Left lung (tissue), 10 donors: ENCODE data around the gene SLC47A2. TPM values are rescaled to one million over a fixed set of nuclear protein-coding genes. Genes with fewer than 3 reads are reported as not detected.

Experiments
- ATAC-seq: fragments of 200-7000 bp; cut with Tn5 transposase; one replicate; pipeline ENCODE4 v1.9.1; 2020; ENCODE audit warnings: moderate library complexity
- DNase-seq, 4 donors: peaks; one replicate each; pipeline ENCODE4 v3.0.0-alpha.2; 2013 to 2020
- H3K27ac ChIP-seq, 2 donors: fragments of 200-600 bp; sonication (generic) in 1 of 2; one replicate each; pipeline versions ENCODE4 v1.5.0 to v1.8.0; 2020 to 2021
- H3K27me3 ChIP-seq, 2 donors: fragments of 200-600 bp; sonication (generic) in 1 of 2; one replicate each; pipeline versions ENCODE4 v1.5.0 to v1.8.0; 2020 to 2021
- H3K36me3 ChIP-seq, 2 donors: fragments of 200-600 bp; sonication (generic) in 1 of 2; one replicate each; pipeline versions ENCODE4 v1.5.0 to v1.8.0; 2020 to 2021
- H3K4me1 ChIP-seq, 2 donors: fragments of 200-600 bp; one replicate each; pipeline ENCODE4 v1.8.0; 2021
- H3K4me3 ChIP-seq, 2 donors: fragments of 200-600 bp; sonication (generic) in 1 of 2; one replicate each; pipeline versions ENCODE4 v1.5.0 to v1.8.0; 2020 to 2021; ENCODE audit warnings: mild to moderate bottlenecking in 1 of 2
- H3K9me3 ChIP-seq, 2 donors: fragments of 200-600 bp; sonication (generic) in 1 of 2; one replicate each; pipeline versions ENCODE4 v1.5.0 to v1.8.0; 2020 to 2021
- intact Hi-C, 2 donors: fragments of 100-400 bp; cut with DNase I; formaldehyde crosslinking; loops; one replicate each; pipeline versions ENCODE4 v1.11.2 to v1.14.2; 2022
- polyA plus RNA-seq, 6 donors: library from polyadenylated mRNA; unstranded; fragments of 120-200 nt; gene quantifications; one replicate each; pipeline ENCODE4 v1.2.1, GENCODE V29; 2013; ENCODE audit not compliant: insufficient read length in 6 of 6
- total RNA-seq, 2 donors: library from RNA; stranded (reverse); fragmentation: NEBNext Ultra II Directional; extraction: Animal tissue kit (Norgen Biotek cat#: 25700); gene quantifications; one replicate each; pipeline ENCODE4 v1.2.1, GENCODE V29; 2021
- TF ChIP-seq, protein P1 (sequence below), 2 donors: fragments of 200-600 bp; sonication (generic) in 1 of 2; IDR thresholded peaks; one replicate each; pipeline versions ENCODE4 v1.5.0 to v1.8.0; 2021; ENCODE audit warnings: antibody characterized with exemption in 2 of 2
- donor health status: DM: no; HTN: yes; CAD: no.
- donor health status: DM: no; HTN: no; CAD: no.

The SLC47A2 gene
- total and polyA plus RNA-seq, 8 donors, result 0.20 to 0.60 (median 0.41) TPM; not detected in 2

DNA sequence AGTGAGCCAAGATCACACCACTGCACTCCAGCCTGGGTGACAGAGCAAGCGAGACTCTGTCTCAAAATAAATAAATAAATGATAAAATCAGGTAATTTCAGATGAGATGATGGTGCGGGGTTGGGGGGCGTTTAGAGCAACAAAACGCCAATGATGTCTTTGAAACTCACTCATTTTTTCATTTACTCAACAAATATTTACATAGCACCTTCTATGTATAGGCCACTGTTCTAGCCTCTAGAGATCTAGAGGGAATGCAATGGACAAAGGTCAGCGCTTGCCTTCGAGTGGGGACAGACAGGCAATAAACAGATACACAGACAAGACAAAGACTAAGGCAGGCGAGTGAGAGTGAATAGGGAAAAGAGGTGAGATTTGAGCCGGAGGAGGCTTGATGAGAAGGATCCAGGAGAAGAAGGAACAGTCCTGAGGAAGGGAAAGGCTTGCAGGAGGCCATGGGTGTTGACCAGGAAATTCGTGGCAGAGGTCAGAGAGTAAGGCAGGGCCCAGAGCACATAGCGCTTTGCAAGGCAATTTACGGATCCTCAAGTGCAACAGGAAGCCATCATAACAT is 17.7 kb upstream of the SLC47A2 start:
- peaks cover 0 to 10% of the 10 kb centered on the region in 2 donors for H3K4me1 ChIP-seq
- DNase-seq (no peak), ATAC-seq (no peak)
- H3K27ac ChIP-seq, result no peak overlapping the region
- no peaks in the 10 kb centered on the region for H3K9me3 ChIP-seq
- no peak overlapping the region for H3K4me3 ChIP-seq
- H3K27me3 ChIP-seq, result no peaks in the 10 kb centered on the region
- no peaks in the 10 kb centered on the region for H3K36me3 ChIP-seq
- TF ChIP-seq, protein P1, sequence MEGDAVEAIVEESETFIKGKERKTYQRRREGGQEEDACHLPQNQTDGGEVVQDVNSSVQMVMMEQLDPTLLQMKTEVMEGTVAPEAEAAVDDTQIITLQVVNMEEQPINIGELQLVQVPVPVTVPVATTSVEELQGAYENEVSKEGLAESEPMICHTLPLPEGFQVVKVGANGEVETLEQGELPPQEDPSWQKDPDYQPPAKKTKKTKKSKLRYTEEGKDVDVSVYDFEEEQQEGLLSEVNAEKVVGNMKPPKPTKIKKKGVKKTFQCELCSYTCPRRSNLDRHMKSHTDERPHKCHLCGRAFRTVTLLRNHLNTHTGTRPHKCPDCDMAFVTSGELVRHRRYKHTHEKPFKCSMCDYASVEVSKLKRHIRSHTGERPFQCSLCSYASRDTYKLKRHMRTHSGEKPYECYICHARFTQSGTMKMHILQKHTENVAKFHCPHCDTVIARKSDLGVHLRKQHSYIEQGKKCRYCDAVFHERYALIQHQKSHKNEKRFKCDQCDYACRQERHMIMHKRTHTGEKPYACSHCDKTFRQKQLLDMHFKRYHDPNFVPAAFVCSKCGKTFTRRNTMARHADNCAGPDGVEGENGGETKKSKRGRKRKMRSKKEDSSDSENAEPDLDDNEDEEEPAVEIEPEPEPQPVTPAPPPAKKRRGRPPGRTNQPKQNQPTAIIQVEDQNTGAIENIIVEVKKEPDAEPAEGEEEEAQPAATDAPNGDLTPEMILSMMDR (IDR thresholded peaks at IDR 0.05), result no peak
- intact Hi-C loops, result no loop called here

DNA sequence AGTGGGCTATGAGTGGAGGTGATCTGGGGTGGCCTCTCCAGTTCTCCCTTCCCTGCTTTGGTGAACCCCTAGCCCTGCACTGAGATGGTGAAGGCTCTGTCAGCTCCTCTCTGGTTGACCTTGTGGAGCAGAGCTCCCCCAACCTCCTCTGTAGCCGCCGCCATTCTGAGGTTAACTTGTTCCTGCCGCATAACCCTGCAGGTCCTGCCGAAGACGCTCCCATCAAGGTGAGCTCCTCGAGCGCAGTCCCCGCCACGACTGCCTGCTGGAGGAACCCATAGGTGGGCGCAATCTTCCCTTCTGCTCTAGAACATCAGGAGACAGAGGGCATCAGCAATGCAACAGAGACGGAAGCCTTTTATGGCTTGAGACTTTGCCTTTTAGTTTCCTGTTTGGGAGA is 15.2 kb upstream of the SLC47A2 start:
- ATAC-seq, result no peak
- Histone ChIP-seq H3K36me3 (no peaks in the 10 kb centered on the region), H3K27me3 (no peaks in the 10 kb centered on the region), H3K4me1 (peaks cover 12 to 30% of the 10 kb centered on the region in 2 donors), H3K4me3 (no peak overlapping the region), H3K9me3 (no peaks in the 10 kb centered on the region), H3K27ac (no peak overlapping the region)
- DNase-seq, result peak in 1 of 4 donors; percentile 78
- intact Hi-C loops, result no loop called here
- TF ChIP-seq, protein P1 (IDR thresholded peaks at IDR 0.05), result no peak

DNA sequence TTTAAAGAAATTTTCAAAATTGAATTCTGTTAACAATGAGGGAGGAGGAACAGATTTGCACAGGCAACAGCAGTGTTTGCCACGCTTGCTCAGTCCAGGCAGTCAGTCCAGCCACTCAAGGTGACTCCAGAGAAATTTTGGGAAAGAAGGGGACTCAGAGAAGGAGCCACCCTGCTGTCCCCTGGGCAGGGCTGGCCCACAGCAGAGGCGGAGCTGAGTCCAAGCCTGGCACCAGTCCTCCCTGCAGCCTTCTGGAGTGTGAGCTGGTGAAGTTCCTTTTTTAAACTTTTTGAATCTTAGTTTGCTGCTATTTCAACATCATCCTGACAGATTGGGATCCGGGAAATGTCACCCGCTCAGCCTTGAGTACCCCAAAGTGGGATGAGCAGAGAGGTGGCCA is 14.5 kb upstream of the SLC47A2 start:
- TF ChIP-seq, protein P1 (IDR thresholded peaks at IDR 0.05), result no peak
- DNase-seq (peak in 1 of 4 donors; percentile 55), ATAC-seq (no peak)
- Histone ChIP-seq H3K27me3 (no peaks in the 10 kb centered on the region), H3K9me3 (no peaks in the 10 kb centered on the region), H3K36me3 (no peaks in the 10 kb centered on the region), H3K4me1 (peaks cover 12 to 37% of the 10 kb centered on the region in 2 donors), H3K27ac (no peak overlapping the region), H3K4me3 (no peak overlapping the region)
- intact Hi-C loops, result no loop called here

DNA sequence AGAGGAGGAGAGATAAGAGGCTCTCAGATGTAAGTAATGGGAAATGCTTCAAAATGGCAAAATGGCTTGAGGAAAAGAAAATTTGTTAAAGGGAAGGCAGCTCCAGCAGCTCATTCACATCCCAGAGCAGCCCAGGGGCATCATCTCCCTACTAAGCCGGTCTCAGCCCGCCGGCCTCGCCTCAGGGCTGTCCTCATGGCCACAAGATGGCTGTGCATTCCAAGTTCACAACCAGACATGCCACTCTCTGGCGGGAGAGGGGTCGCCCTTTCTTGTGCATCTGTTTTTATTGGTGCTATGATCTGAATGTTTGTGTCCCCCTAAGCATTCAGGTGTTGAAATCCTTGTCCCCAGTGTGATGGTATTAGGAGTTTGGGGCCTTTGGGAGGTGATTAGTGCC is 13.5 kb upstream of the SLC47A2 start:
- Histone ChIP-seq H3K4me1 (peaks cover 12 to 45% of the 10 kb centered on the region in 2 donors), H3K27ac (no peak overlapping the region), H3K9me3 (no peaks in the 10 kb centered on the region), H3K36me3 (no peaks in the 10 kb centered on the region), H3K4me3 (no peak overlapping the region), H3K27me3 (no peaks in the 10 kb centered on the region)
- ATAC-seq, result no peak
- intact Hi-C loops, result no loop called here
- TF ChIP-seq, protein P1 (IDR thresholded peaks at IDR 0.05), result no peak
- DNase-seq, result peak in 1 of 4 donors; percentile 46

DNA sequence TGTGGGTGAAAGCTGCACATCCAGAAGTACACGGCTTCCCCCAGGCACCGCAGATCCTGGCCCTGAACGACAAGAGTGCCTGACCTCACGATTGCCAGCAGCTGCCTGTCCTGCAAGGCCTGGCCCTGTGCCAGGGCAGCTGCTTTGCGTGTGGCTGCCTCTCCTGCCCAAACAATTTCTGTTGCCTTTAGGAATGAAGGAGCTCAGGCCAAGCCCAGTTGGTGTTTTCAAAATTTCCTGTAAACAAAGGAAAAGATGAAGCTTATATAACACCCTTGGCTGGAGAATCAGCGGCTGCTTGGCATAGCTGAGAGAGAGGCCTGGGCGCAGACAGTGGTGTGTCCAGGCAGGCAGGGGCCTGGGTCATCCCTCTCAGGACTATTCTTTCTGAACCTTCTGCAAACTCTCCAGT is 11.7 kb upstream of the SLC47A2 start:
- Histone ChIP-seq H3K36me3 (no peaks in the 10 kb centered on the region), H3K4me3 (no peak overlapping the region), H3K27me3 (no peaks in the 10 kb centered on the region), H3K4me1 (peaks cover 12 to 55% of the 10 kb centered on the region in 2 donors), H3K27ac (peak overlapping the region; percentile 43 to 83), H3K9me3 (no peaks in the 10 kb centered on the region)
- TF ChIP-seq, protein P1 (IDR thresholded peaks at IDR 0.05), result no peak
- intact Hi-C loops, result no loop called here
- ATAC-seq (peak; percentile 61), DNase-seq (peak; percentile 79 to 90 (median 86))
